WTC11 (cell line): Measurements from ENCODE around the gene FTL.
"Not testable (repeated sequence)": the region's sequence is repeated elsewhere in the genome, so short reads cannot be mapped to it uniquely, and the experiment has no call there.

ENCODE experiments used
- ATF1 ChIP-seq: sonication (generic); formaldehyde crosslinking; IDR thresholded peaks from 2 replicates; pipeline ENCODE4 v1.8.1; 2023; ENCODE audit warnings: mild to moderate bottlenecking, moderate library complexity, missing genetic modification reagents
- CREM ChIP-seq: sonication (generic); formaldehyde crosslinking; IDR thresholded peaks from 2 replicates; pipeline ENCODE4 v1.8.1; 2022; ENCODE audit warnings: mild to moderate bottlenecking, missing genetic modification reagents, moderate library complexity
- CTCF ChIP-seq: fragments of 200-600 bp; IDR thresholded peaks from 2 replicates; pipeline ENCODE4 v1.8.0; 2022; ENCODE audit warnings: antibody characterized with exemption
- TF ChIP-seq, protein P1 (sequence below): fragments of 250-450 bp; sonication (Bioruptor Pico); IDR thresholded peaks from 2 replicates; pipeline ENCODE4 v1.8.0; 2021; ENCODE audit warnings: mild to moderate bottlenecking

DNA sequence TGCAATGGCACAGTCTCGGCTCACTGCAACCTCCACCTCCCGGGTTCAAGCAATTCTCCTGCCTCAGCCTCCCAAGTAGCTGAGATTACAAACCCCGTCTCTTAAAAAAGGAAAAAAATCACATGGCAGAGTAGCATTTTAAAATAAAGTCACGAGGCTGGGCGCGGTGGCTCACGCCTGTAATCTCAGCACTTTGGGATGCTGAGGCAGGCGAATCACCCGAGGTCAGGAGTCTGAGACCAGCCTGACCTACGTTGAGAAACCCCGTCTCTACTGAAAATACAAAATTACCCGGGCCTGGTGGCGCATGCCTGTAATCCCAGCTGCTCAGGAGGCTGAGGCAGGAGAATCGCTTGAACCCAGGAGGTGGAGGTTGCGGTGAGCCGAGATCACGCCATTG lies 37.4 kb upstream of the FTL start:
- not testable (repeated sequence) for TF ChIP-seq CTCF; ATF1; CREM (CRISPR knock-in tag)
- TF ChIP-seq, protein P1, sequence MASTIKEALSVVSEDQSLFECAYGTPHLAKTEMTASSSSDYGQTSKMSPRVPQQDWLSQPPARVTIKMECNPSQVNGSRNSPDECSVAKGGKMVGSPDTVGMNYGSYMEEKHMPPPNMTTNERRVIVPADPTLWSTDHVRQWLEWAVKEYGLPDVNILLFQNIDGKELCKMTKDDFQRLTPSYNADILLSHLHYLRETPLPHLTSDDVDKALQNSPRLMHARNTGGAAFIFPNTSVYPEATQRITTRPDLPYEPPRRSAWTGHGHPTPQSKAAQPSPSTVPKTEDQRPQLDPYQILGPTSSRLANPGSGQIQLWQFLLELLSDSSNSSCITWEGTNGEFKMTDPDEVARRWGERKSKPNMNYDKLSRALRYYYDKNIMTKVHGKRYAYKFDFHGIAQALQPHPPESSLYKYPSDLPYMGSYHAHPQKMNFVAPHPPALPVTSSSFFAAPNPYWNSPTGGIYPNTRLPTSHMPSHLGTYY = not testable (repeated sequence)
